NT2/D1 (cell line): Measurements from ENCODE around the gene B3GALT5.

ENCODE experiments used
- DNase-seq: peaks from one replicate; pipeline ENCODE4 v3.0.0-alpha.2; 2011; ENCODE audit warnings: low read depth, low spot score
- H3K27me3 ChIP-seq: 2 replicates; pipeline ENCODE4 v1.6.0; 2011; ENCODE audit warnings: mild to moderate bottlenecking; ENCODE audit not compliant: insufficient read length, insufficient read depth
- H3K36me3 ChIP-seq: 2 replicates; pipeline ENCODE4 v1.6.1; 2011; ENCODE audit warnings: mild to moderate bottlenecking, low read length, mixed read lengths; ENCODE audit not compliant: insufficient read depth, insufficient read length
- H3K4me1 ChIP-seq: 2 replicates; pipeline ENCODE4 v1.5.1; 2011; ENCODE audit not compliant: insufficient read depth, insufficient read length
- H3K4me3 ChIP-seq: 2 replicates; pipeline ENCODE4 v1.5.1; 2011; ENCODE audit warnings: low read depth; ENCODE audit not compliant: insufficient read length
- H3K9ac ChIP-seq: 2 replicates; pipeline ENCODE4 v1.6.0; 2011; ENCODE audit warnings: low read depth; ENCODE audit not compliant: insufficient read length
- H3K9me3 ChIP-seq: 2 replicates; pipeline ENCODE4 v1.5.1; 2011; ENCODE audit warnings: mild to moderate bottlenecking, low read length; ENCODE audit not compliant: insufficient read depth
- SUZ12 ChIP-seq: IDR thresholded peaks from 2 replicates; pipeline ENCODE4 v1.6.1; 2011; ENCODE audit not compliant: insufficient read length, insufficient read depth; ENCODE audit errors: extremely low read depth
- YY1 ChIP-seq: IDR thresholded peaks from 2 replicates; pipeline ENCODE4 v1.6.1; 2011; ENCODE audit not compliant: insufficient read length, insufficient read depth
- ZNF274 ChIP-seq: IDR thresholded peaks from 2 replicates; pipeline ENCODE4 v1.6.1; 2011; ENCODE audit warnings: mild to moderate bottlenecking, low read depth, low read length

B3GALT5 gene

DNA sequence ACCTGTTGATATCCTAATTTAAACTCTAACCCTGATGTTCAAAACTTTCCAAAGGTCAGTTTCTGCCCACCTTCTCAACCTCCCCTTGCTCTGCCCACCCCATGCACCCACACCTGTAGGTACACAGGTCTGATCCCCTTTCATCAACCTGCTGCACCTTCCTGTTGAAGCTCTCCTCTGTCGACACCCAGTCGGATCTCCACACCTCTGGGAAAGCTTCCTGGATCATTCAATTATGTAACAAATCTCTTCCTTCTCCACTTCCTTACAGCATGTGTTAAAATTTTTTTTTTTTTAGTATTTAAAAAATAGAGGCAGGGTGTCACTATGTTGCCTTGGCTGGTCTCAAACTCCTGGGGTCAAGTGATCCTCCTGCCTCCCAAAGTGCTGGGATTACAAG, 87.6 kb downstream of the B3GALT5 start:
- H3K9ac ChIP-seq: no peak overlapping the region
- peaks cover 9% of the 10 kb centered on the region for H3K4me1 ChIP-seq
- DNase-seq: no peak
- H3K36me3 ChIP-seq: no peaks in the 10 kb centered on the region
- no peaks in the 10 kb centered on the region for H3K27me3 ChIP-seq
- no peak overlapping the region for H3K4me3 ChIP-seq
- TF ChIP-seq ZNF274 (no peak), SUZ12 (no peak), YY1 (no peak)
- peaks cover 18% of the 10 kb centered on the region; the same call in 1 of the 2 replicates for H3K9me3 ChIP-seq

GRCh38 chr21:39703578-39703977, 90.8 kb downstream of the B3GALT5 start:
- no peaks in the 10 kb centered on the region for H3K36me3 ChIP-seq
- no peaks in the 10 kb centered on the region for H3K27me3 ChIP-seq
- H3K4me3 ChIP-seq: no peak overlapping the region
- TF ChIP-seq ZNF274 (no peak), YY1 (no peak), SUZ12 (no peak)
- H3K9ac ChIP-seq: no peak overlapping the region
- no peak for DNase-seq
- H3K4me1 ChIP-seq: peaks cover 9% of the 10 kb centered on the region
- peaks cover 27% of the 10 kb centered on the region; the same call in 1 of the 2 replicates for H3K9me3 ChIP-seq

DNA sequence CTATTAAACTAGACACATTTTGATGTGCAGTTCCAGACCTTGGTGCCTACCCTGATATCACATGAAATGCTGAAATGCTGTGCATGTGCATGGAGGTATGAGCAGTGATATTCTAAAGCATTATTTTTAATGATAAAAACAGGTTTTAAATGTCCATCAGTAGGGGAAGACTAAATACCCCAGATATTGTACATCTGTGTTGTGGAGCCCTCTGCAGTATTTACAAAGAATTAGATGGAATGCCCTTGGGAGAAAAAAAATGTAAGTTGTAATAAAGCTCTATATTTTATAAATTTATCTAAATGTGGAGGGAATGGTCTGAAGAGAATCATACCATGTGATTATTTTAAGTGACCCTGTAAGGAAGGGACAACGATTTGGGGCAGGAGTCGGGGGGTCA, 93.1 kb downstream of the B3GALT5 start:
- no peak for DNase-seq

GRCh38 chr21:39707316-39707715, 94.6 kb downstream of the B3GALT5 start:
- TF ChIP-seq YY1 (no peak), SUZ12 (no peak)
- Histone ChIP-seq H3K4me1 (peaks cover 2% of the 10 kb centered on the region), H3K9ac (no peak overlapping the region), H3K9me3 (peaks cover 31% of the 10 kb centered on the region; the same call in 1 of the 2 replicates), H3K4me3 (no peak overlapping the region), H3K36me3 (no peaks in the 10 kb centered on the region), H3K27me3 (no peaks in the 10 kb centered on the region)
- peak; percentile 92 for DNase-seq

More for the DNA sequence above, 93.1 kb downstream of the B3GALT5 start:
- TF ChIP-seq ZNF274 (no peak), SUZ12 (no peak), YY1 (no peak)
- Histone ChIP-seq H3K9ac (no peak overlapping the region), H3K36me3 (no peaks in the 10 kb centered on the region), H3K4me1 (peaks cover 2% of the 10 kb centered on the region), H3K9me3 (peaks cover 28% of the 10 kb centered on the region; the same call in 1 of the 2 replicates), H3K4me3 (no peak overlapping the region), H3K27me3 (no peaks in the 10 kb centered on the region)

DNA sequence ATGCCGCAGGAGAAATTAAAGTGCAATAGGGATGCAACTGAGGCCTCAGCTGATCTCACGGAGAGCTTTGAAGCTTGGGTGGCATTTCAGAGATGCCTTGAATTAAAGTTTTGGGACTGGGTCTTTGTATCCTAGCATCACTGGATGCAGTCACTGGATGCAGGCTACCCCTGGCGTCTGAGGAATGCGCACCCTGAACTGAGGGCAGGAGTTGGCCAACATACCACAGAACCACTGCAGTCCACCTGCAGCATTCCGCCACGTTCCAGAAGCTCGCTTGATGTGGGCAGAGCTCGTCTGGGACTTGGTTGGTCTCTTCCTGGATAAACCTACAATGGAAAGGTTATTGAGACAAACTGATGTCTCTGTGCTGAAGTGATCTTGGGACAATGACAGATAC, 98.1 kb downstream of the B3GALT5 start:
- H3K27me3 ChIP-seq: no peaks in the 10 kb centered on the region
- H3K9ac ChIP-seq: no peak overlapping the region
- H3K4me1 ChIP-seq: peaks cover 2% of the 10 kb centered on the region
- no peaks in the 10 kb centered on the region for H3K36me3 ChIP-seq
- peaks cover 12% of the 10 kb centered on the region; the same call in 1 of the 2 replicates for H3K9me3 ChIP-seq
- no peak overlapping the region for H3K4me3 ChIP-seq
- no peak for DNase-seq
- TF ChIP-seq ZNF274: no peak
- TF ChIP-seq SUZ12: no peak
- TF ChIP-seq YY1: no peak

DNA sequence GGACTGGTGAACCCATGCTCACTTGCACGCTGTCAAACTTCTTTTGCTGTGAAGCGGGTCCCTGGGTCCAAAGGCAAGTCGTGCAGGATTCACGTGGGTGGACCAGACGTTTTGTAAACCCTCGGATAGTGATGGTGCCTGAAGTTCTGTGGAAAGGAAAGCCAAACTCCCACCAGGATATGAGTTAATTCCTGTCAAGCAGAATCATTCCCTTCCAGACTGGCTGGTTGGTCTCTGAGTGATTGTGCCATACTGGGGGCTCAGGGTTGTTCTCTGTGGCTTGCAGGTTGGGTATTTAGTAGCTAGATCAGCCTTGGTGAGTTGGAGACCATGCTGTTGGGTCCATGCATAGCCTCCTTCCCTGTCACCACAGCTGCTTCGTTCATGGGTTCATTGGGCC, 99.5 kb downstream of the B3GALT5 start:
- Histone ChIP-seq H3K27me3 (no peaks in the 10 kb centered on the region), H3K9ac (no peak overlapping the region), H3K4me1 (peaks cover 2% of the 10 kb centered on the region), H3K4me3 (no peak overlapping the region), H3K36me3 (no peaks in the 10 kb centered on the region), H3K9me3 (peaks cover 4% of the 10 kb centered on the region; the same call in 1 of the 2 replicates)
- no peak for DNase-seq
- no peak for TF ChIP-seq ZNF274
- TF ChIP-seq SUZ12: no peak
- no peak for TF ChIP-seq YY1

- no peak overlapping the region for H3K4me3 ChIP-seq
- no peak overlapping the region for H3K9ac ChIP-seq
- DNase-seq: no peak
- no peaks in the 10 kb centered on the region for H3K27me3 ChIP-seq
- H3K9me3 ChIP-seq: peaks cover 4% of the 10 kb centered on the region; the same call in 1 of the 2 replicates
- TF ChIP-seq SUZ12 (no peak), ZNF274 (no peak), YY1 (no peak)
- peaks cover 2% of the 10 kb centered on the region for H3K4me1 ChIP-seq
- no peaks in the 10 kb centered on the region for H3K36me3 ChIP-seq
Measured at GRCh38 chr21:39712976-39713375, 100.2 kb downstream of the B3GALT5 start.

DNA sequence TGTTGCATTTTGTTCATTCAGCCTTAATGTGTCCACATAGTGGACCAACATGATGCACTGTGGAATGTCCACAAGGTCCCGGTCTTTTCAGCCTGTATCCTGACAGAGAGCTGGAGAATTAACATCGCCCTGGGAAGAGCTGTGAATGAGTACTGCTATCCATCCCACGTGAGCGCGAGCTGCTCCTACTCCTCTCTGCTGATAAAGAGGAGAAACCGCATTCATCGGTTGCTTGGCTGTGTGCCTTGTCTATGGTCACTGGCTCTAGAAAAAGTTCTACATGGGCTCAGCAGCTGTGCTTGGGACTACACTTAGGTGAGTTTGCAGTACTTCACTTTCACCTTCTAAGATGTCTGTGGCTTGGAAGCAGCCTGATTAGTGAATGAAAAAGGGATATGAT, 101.2 kb downstream of the B3GALT5 start:
- H3K4me1 ChIP-seq: no peaks in the 10 kb centered on the region
- TF ChIP-seq YY1: no peak
- TF ChIP-seq ZNF274: no peak
- TF ChIP-seq SUZ12: no peak
- no peak overlapping the region for H3K9ac ChIP-seq
- no peaks in the 10 kb centered on the region for H3K36me3 ChIP-seq
- peaks cover 4% of the 10 kb centered on the region; the same call in 1 of the 2 replicates for H3K9me3 ChIP-seq
- DNase-seq: no peak
- no peaks in the 10 kb centered on the region for H3K27me3 ChIP-seq
- H3K4me3 ChIP-seq: no peak overlapping the region
